ENCODE results near the gene AK6.

Gene AK6

GRCh38 chr5:69364850-69365249 is 4.5 kb downstream of the AK6 start:
- no peak for DNase-seq (ENCODE audit: extremely low read depth, low read depth)
- no peak for TF ChIP-seq CTCF (IDR thresholded peaks at IDR 0.05; ENCODE audit: low read depth, low read length, missing control alignments)

GRCh38 chr5:69364414-69364813 is 4.9 kb downstream of the AK6 start:
- no peak for DNase-seq (ENCODE audit: extremely low read depth, low read depth)
- TF ChIP-seq CTCF (IDR thresholded peaks at IDR 0.05; ENCODE audit: low read depth, low read length, missing control alignments): peak; percentile 21

More at GRCh38 chr5:69364850-69365249, 4.5 kb downstream of the AK6 start:
- H3K4me3 ChIP-seq (replicated peaks; ENCODE audit: low read depth, low read length): no peak overlapping the region

GRCh38 chr5:69360442-69360841 is 8.9 kb downstream of the AK6 start:
- H3K4me3 ChIP-seq (replicated peaks; ENCODE audit: low read depth, low read length): no peak overlapping the region
- TF ChIP-seq CTCF (IDR thresholded peaks at IDR 0.05; ENCODE audit: low read depth, low read length, missing control alignments): no peak
- no peak for DNase-seq (ENCODE audit: extremely low read depth, low read depth)

More at GRCh38 chr5:69364414-69364813, 4.9 kb downstream of the AK6 start:
- no peak overlapping the region for H3K4me3 ChIP-seq (replicated peaks; ENCODE audit: low read depth, low read length)

GRCh38 chr5:69359699-69360098 is 9.6 kb downstream of the AK6 start:
- TF ChIP-seq CTCF (IDR thresholded peaks at IDR 0.05; ENCODE audit: low read depth, low read length, missing control alignments): no peak
- no peak for DNase-seq (ENCODE audit: extremely low read depth, low read depth)
- no peak overlapping the region for H3K4me3 ChIP-seq (replicated peaks; ENCODE audit: low read depth, low read length)

- no peak for TF ChIP-seq CTCF (IDR thresholded peaks at IDR 0.05; ENCODE audit: low read depth, low read length, missing control alignments)
- no peak overlapping the region for H3K4me3 ChIP-seq (replicated peaks; ENCODE audit: low read depth, low read length)
- DNase-seq (ENCODE audit: extremely low read depth, low read depth): no peak
Measured at GRCh38 chr5:69350664-69351063, 18.7 kb downstream of the AK6 start.

- DNase-seq (ENCODE audit: extremely low read depth, low read depth): no peak
- no peak for TF ChIP-seq CTCF (IDR thresholded peaks at IDR 0.05; ENCODE audit: low read depth, low read length, missing control alignments)
- H3K4me3 ChIP-seq (replicated peaks; ENCODE audit: low read depth, low read length): no peak overlapping the region
Measured at GRCh38 chr5:69343083-69343482, 26.2 kb downstream of the AK6 start.

GRCh38 chr5:69341520-69342161 is 27.7 kb downstream of the AK6 start:
- TF ChIP-seq CTCF (IDR thresholded peaks at IDR 0.05; ENCODE audit: low read depth, low read length, missing control alignments): no peak
- no peak for DNase-seq (ENCODE audit: extremely low read depth, low read depth)
- no peak overlapping the region for H3K4me3 ChIP-seq (replicated peaks; ENCODE audit: low read depth, low read length)

Data from HFF-Myc (cell line).